Endometrial microvascular endothelial cells (primary cell): ENCODE data around the gene APOBEC3A. TPM values are rescaled to one million over a fixed set of nuclear protein-coding genes. Genes with fewer than 3 reads are reported as not detected.
"Not testable (repeated sequence)": the region's sequence is repeated elsewhere in the genome, so short reads cannot be mapped to it uniquely, and the experiment has no call there.

Experiments used
- in situ Hi-C: cut with HindIII; loops from 2 replicates; pipeline ENCODE4 v1.10.0; 2017; ENCODE audit warnings: low sequenced_read_pairs, low pct_unique_long_range_greater_than_20kb; ENCODE audit errors: inconsistent ontology term
- total RNA-seq: library from RNA; depleted of rRNA; stranded (reverse); fragments of >200 nt; gene quantifications from one replicate; pipeline ENCODE4 v1.2.3, GENCODE V29; 2015; ENCODE audit errors: inconsistent ontology term

The APOBEC3A gene
- total RNA-seq, 1 donor from 2014 or later, result not detected

GRCh38 chr22:38955250-38955905 lies 2.0 kb upstream of the APOBEC3A start:
- in situ Hi-C loops, result no loop called here

GRCh38 chr22:38955926-38956325 lies 1.5 kb upstream of the APOBEC3A start:
- in situ Hi-C loops, result no loop called here

GRCh38 chr22:38956551-38956950 lies 858 bp upstream of the APOBEC3A start:
- in situ Hi-C loops, result no loop called here

GRCh38 chr22:38957808-38958650 lies 620 bp downstream of the APOBEC3A start:
- in situ Hi-C loops, result no loop called here

- in situ Hi-C loops, result not testable (repeated sequence)
Observed at GRCh38 chr22:38958651-38958943, 1.2 kb downstream of the APOBEC3A start.

- in situ Hi-C loops, result no loop called here
Observed at GRCh38 chr22:38959590-38959989, 2.2 kb downstream of the APOBEC3A start.

GRCh38 chr22:38960673-38961072 lies 3.3 kb downstream of the APOBEC3A start:
- in situ Hi-C loops, result not testable (repeated sequence)

GRCh38 chr22:38963291-38963738 lies 5.9 kb downstream of the APOBEC3A start:
- in situ Hi-C loops, result not testable (repeated sequence)

- in situ Hi-C loops, result no loop called here
Observed at GRCh38 chr22:38963872-38964271, 6.5 kb downstream of the APOBEC3A start.

- in situ Hi-C loops, result no loop called here
Observed at GRCh38 chr22:38964306-38964705, 6.9 kb downstream of the APOBEC3A start.

GRCh38 chr22:38964989-38965388 lies 7.6 kb downstream of the APOBEC3A start:
- in situ Hi-C loops, result no loop called here

GRCh38 chr22:38965614-38966379 lies 8.4 kb downstream of the APOBEC3A start:
- in situ Hi-C loops, result no loop called here

- in situ Hi-C loops, result no loop called here
Observed at GRCh38 chr22:38966380-38966702, 8.9 kb downstream of the APOBEC3A start.

GRCh38 chr22:38966942-38967341 lies 9.5 kb downstream of the APOBEC3A start:
- in situ Hi-C loops, result no loop called here

GRCh38 chr22:38967451-38968450 lies 10.3 kb downstream of the APOBEC3A start:
- in situ Hi-C loops, result no loop called here

GRCh38 chr22:38968801-38969200 lies 11.4 kb downstream of the APOBEC3A start:
- in situ Hi-C loops, result no loop called here

- in situ Hi-C loops, result no loop called here
Observed at GRCh38 chr22:38970551-38970950, 13.1 kb downstream of the APOBEC3A start.

- in situ Hi-C loops, result no loop called here
Observed at GRCh38 chr22:38971202-38971601, 13.8 kb downstream of the APOBEC3A start.

GRCh38 chr22:38971791-38972190 lies 14.4 kb downstream of the APOBEC3A start:
- in situ Hi-C loops, result no loop called here
